Epithelial cell of esophagus (primary cell): ENCODE results near the gene ZNRD2.

Experiments
- DNase-seq: peaks from one replicate; pipeline ENCODE4 v3.0.0; 2010; ENCODE audit warnings: low read depth
- H3K4me3 ChIP-seq: 2 replicates; pipeline ENCODE4 v1.5.1; 2011; ENCODE audit warnings: mild to moderate bottlenecking, low read length, control low read depth
- CTCF ChIP-seq: IDR thresholded peaks from 2 replicates; pipeline ENCODE4 v1.5.1; 2011; ENCODE audit warnings: low read depth, mild to moderate bottlenecking, low read length, control low read depth, inconsistent platforms; ENCODE audit not compliant: insufficient read depth; ENCODE audit errors: missing control alignments

Gene ZNRD2

GRCh38 chr11:65609229-65609628 lies 39.0 kb downstream of the ZNRD2 start:
- DNase-seq, result no peak
- no peak for TF ChIP-seq CTCF
- H3K4me3 ChIP-seq, result no peak overlapping the region

- H3K4me3 ChIP-seq, result no peak overlapping the region
- TF ChIP-seq CTCF, result no peak
Measured at GRCh38 chr11:65609665-65610064, 39.4 kb downstream of the ZNRD2 start.

GRCh38 chr11:65610404-65610803 lies 40.1 kb downstream of the ZNRD2 start:
- H3K4me3 ChIP-seq, result no peak overlapping the region
- DNase-seq, result no peak
- no peak for TF ChIP-seq CTCF

More at GRCh38 chr11:65609665-65610064, 39.4 kb downstream of the ZNRD2 start:
- DNase-seq, result no peak

- no peak for TF ChIP-seq CTCF
- DNase-seq, result no peak
- no peak overlapping the region for H3K4me3 ChIP-seq
Measured at GRCh38 chr11:65611028-65611757, 40.9 kb downstream of the ZNRD2 start.

GRCh38 chr11:65611758-65612603 lies 41.7 kb downstream of the ZNRD2 start:
- no peak for DNase-seq
- no peak overlapping the region for H3K4me3 ChIP-seq
- TF ChIP-seq CTCF, result no peak

- DNase-seq, result no peak
- peak overlapping the region; percentile 98 for H3K4me3 ChIP-seq
- no peak for TF ChIP-seq CTCF
Measured at GRCh38 chr11:65612691-65613090, 42.4 kb downstream of the ZNRD2 start.
